IMR-90 (cell line): ENCODE measurements around the gene CSGALNACT2. TPM values are rescaled to one million over a fixed set of nuclear protein-coding genes. Genes with fewer than 3 reads are reported as not detected.

ENCODE experiments used
- ATAC-seq: fragments of 200-7000 bp; cut with Tn5 transposase; 2 replicates; pipeline ENCODE4 v1.9.1; 2020; ENCODE audit warnings: low read depth, mild to moderate bottlenecking, moderate library complexity
- BruUV-seq: library from RNA; stranded (reverse); fragments of 400-500 nt; replicated peaks from 2 replicates; lab custom pipeline; 2021; lab: Mats Ljungman, UMichigan
- CTCF ChIA-PET: fragments of 300-600 bp; formaldehyde crosslinking; extraction: SDS; loops from one replicate; lab custom pipeline; 2021; ENCODE audit warnings: antibody characterized with exemption; lab: Yijun Ruan, JAX
- POLR2A ChIA-PET: fragments of 300-600 bp; sonication (Branson Sonifier 250); formaldehyde crosslinking; loops from one replicate; lab custom pipeline; 2022; ENCODE audit warnings: antibody characterized with exemption; ENCODE audit not compliant: unreplicated experiment; lab: Charles Lee
- DNase-seq: peaks from one replicate; pipeline ENCODE4 v3.0.0; 2013
- H2AFZ ChIP-seq: replicated peaks from 2 replicates; pipeline ENCODE3; 2013; ENCODE audit warnings: low read length, mild to moderate bottlenecking; ENCODE audit not compliant: poor library complexity
- H2AK5ac ChIP-seq: 2 replicates; pipeline ENCODE4 v1.6.1; 2013; ENCODE audit warnings: low read depth, low read length, inconsistent platforms
- H2AK9ac ChIP-seq: replicated peaks from 2 replicates; pipeline ENCODE3; 2013; ENCODE audit warnings: mild to moderate bottlenecking, low read depth, low read length, moderate library complexity; ENCODE audit not compliant: poor library complexity
- H2BK120ac ChIP-seq: 2 replicates; pipeline ENCODE4 v1.6.1; 2013; ENCODE audit warnings: low read depth, low read length, inconsistent platforms
- H2BK15ac ChIP-seq: 3 replicates; pipeline ENCODE4 v1.6.1; 2013; ENCODE audit warnings: low read depth, low read length, inconsistent platforms
- H2BK20ac ChIP-seq: 2 replicates; pipeline ENCODE4 v1.6.1; 2013; ENCODE audit warnings: low read depth, mild to moderate bottlenecking, inconsistent platforms, low read length, moderate library complexity
- H2BK5ac ChIP-seq: 2 replicates; pipeline ENCODE4 v1.6.1; 2013; ENCODE audit warnings: mild to moderate bottlenecking, low read depth, low read length, inconsistent platforms; ENCODE audit not compliant: poor library complexity, severe bottlenecking
- H3K14ac ChIP-seq: replicated peaks from 2 replicates; pipeline ENCODE4 v1.6.1; 2013; ENCODE audit warnings: low read depth, low read length, inconsistent platforms
- H3K18ac ChIP-seq: 2 replicates; pipeline ENCODE4 v1.6.1; 2013; ENCODE audit warnings: low read depth, low read length, control low read depth
- H3K23ac ChIP-seq: 2 replicates; pipeline ENCODE4 v1.6.1; 2013; ENCODE audit warnings: low read depth, low read length, inconsistent platforms
- H3K27ac ChIP-seq: 2 replicates; pipeline ENCODE4 v1.5.1; 2013; ENCODE audit warnings: mild to moderate bottlenecking, control low read depth, low read length; ENCODE audit not compliant: insufficient read depth
- H3K27me3 ChIP-seq: 2 replicates; pipeline ENCODE4 v1.6.1; 2013; ENCODE audit warnings: low read length; ENCODE audit not compliant: control insufficient read depth, insufficient read depth
- H3K36me3 ChIP-seq: 2 replicates; pipeline ENCODE4 v1.6.1; 2013; ENCODE audit warnings: low read length, mixed read lengths; ENCODE audit not compliant: control insufficient read depth, insufficient read depth
- H3K4ac ChIP-seq: 2 replicates; pipeline ENCODE4 v1.6.1; 2013; ENCODE audit warnings: low read depth, low read length, inconsistent platforms
- H3K4me1 ChIP-seq: 2 replicates; pipeline ENCODE4 v1.6.1; 2013; ENCODE audit warnings: low read length, mixed read lengths; ENCODE audit not compliant: control insufficient read depth, insufficient read depth
- H3K4me2 ChIP-seq: 2 replicates; pipeline ENCODE4 v1.6.1; 2013; ENCODE audit warnings: low read depth, mild to moderate bottlenecking, control low read depth, low read length, moderate library complexity
- H3K4me3 ChIP-seq: 2 replicates; pipeline ENCODE4 v1.5.1; 2013; ENCODE audit warnings: low read depth, mild to moderate bottlenecking, control low read depth, low read length, moderate library complexity; ENCODE audit not compliant: insufficient read depth
- H3K56ac ChIP-seq: 2 replicates; pipeline ENCODE4 v1.6.1; 2013; ENCODE audit warnings: low read length, inconsistent platforms; ENCODE audit not compliant: insufficient read depth; ENCODE audit errors: extremely low read depth
- H3K79me1 ChIP-seq, 2 experiments: 2 replicates each; pipeline ENCODE4 v1.6.1; 2013; ENCODE audit warnings: low read length in 2 of 2, inconsistent platforms in 1 of 2, low read depth in 1 of 2
- H3K9ac ChIP-seq: 2 replicates; pipeline ENCODE4 v1.6.1; 2013; ENCODE audit warnings: low read depth, low read length, control low read depth
- H3K9me1 ChIP-seq: 2 replicates; pipeline ENCODE4 v1.6.1; 2013; ENCODE audit warnings: low read length, inconsistent platforms; ENCODE audit not compliant: insufficient read depth
- H3K9me3 ChIP-seq: 2 replicates; pipeline ENCODE4 v1.6.1; 2013; ENCODE audit warnings: low read length; ENCODE audit not compliant: control insufficient read depth, insufficient read depth
- H4K20me1 ChIP-seq: 2 replicates; pipeline ENCODE4 v1.6.1; 2013; ENCODE audit warnings: low read length, inconsistent platforms; ENCODE audit not compliant: insufficient read depth
- H4K5ac ChIP-seq: 2 replicates; pipeline ENCODE4 v1.6.1; 2013; ENCODE audit warnings: mild to moderate bottlenecking, low read depth, low read length, control low read depth
- H4K8ac ChIP-seq, 2 experiments: 2 replicates each; pipeline ENCODE4 v1.6.1; 2013; ENCODE audit warnings: low read depth in 2 of 2, low read length in 2 of 2, control low read depth in 1 of 2, inconsistent platforms in 1 of 2
- H4K91ac ChIP-seq: 2 replicates; pipeline ENCODE4 v1.6.1; 2013; ENCODE audit warnings: low read depth, low read length, inconsistent platforms; ENCODE audit not compliant: insufficient read depth
- BHLHE40 ChIP-seq: fragments of 150-350 bp; IDR thresholded peaks from 2 replicates; pipeline ENCODE4 v1.6.1; 2016; ENCODE audit warnings: mild to moderate bottlenecking, low read depth, low read length
- MXI1 ChIP-seq: IDR thresholded peaks from 2 replicates; pipeline ENCODE4 v1.6.1; 2012; ENCODE audit warnings: low read depth, mild to moderate bottlenecking, low read length, moderate library complexity, borderline replicate concordance
- WGBS, 2 experiments: methylation state at CpG; one replicate each; pipeline versions ENCODE4 v1.1.5 to v1.1.7; 2013; ENCODE audit warnings: missing lambda C conversion rate in 2 of 2; ENCODE audit not compliant: insufficient read length in 1 of 2; ENCODE audit errors: extremely low coverage in 2 of 2; 5-methylcytosine and 5-hydroxymethylcytosine counted together
- dilution Hi-C: fragments of 300-500 bp; cut with HindIII; formaldehyde crosslinking; loops from one replicate; pipeline ENCODE4 v1.14.3; 2018; ENCODE audit warnings: low sequenced_read_pairs; ENCODE audit not compliant: unreplicated experiment
- in situ Hi-C: fragments of 300-500 bp; cut with MboI; formaldehyde crosslinking; loops from 3 replicates; pipeline ENCODE4 v1.14.3; 2019; ENCODE audit warnings: low sequenced_read_pairs, inconsistent platforms, mixed read lengths
- intact Hi-C: fragments of 100-400 bp; cut with micrococcal nuclease; formaldehyde crosslinking; loops from 2 replicates; pipeline ENCODE4 v1.10.0; 2022
- polyA plus RNA-seq, 3 experiments: library from polyadenylated mRNA; depleted of rRNA; stranded (reverse); fragments of >200 nt; gene quantifications; 2 replicates each; pipeline ENCODE4 v1.2.3, GENCODE V29; 2012; ENCODE audit warnings: low replicate concordance in 1 of 3
- total RNA-seq: library from RNA; depleted of rRNA; stranded (reverse); fragments of >200 nt; gene quantifications from 2 replicates; pipeline ENCODE4 v1.2.3, GENCODE V29; 2012

The CSGALNACT2 gene
- total and polyA plus RNA-seq, 2 of the 4 experiments (the other 2 are of a cell fraction) = 6.5 to 13.1 TPM

- H2AK5ac ChIP-seq = no peak overlapping the region
- POLR2A ChIA-PET = no interaction called here
- no peak overlapping the region for H3K27ac ChIP-seq
Observed at GRCh38 chr10:43211030-43211429, 72.8 kb downstream of the CSGALNACT2 start.

More at GRCh38 chr10:43211030-43211429, 72.8 kb downstream of the CSGALNACT2 start:
- Histone ChIP-seq H3K4ac (no peak overlapping the region), H3K18ac (no peak overlapping the region), H4K91ac (no peak overlapping the region), H3K4me2 (no peak overlapping the region), H3K9me1 (no peaks in the 10 kb centered on the region), H3K56ac (no peak overlapping the region), H4K8ac (no peak overlapping the region), H4K5ac (no peak overlapping the region), H4K20me1 (no peaks in the 10 kb centered on the region), H3K9me3 (no peaks in the 10 kb centered on the region), H3K36me3 (no peaks in the 10 kb centered on the region), H2AFZ (no peak overlapping the region), H2BK20ac (no peak overlapping the region), H3K14ac (no peak overlapping the region), H3K4me1 (no peaks in the 10 kb centered on the region), H2BK5ac (no peak overlapping the region), H2BK15ac (no peak overlapping the region), H3K27me3 (peaks cover 22% of the 10 kb centered on the region; the same call in 1 of the 2 replicates), H3K79me1 (no peaks in the 10 kb centered on the region), H2BK120ac (no peak overlapping the region), H3K23ac (no peak overlapping the region), H3K9ac (no peak overlapping the region), H2AK9ac (no peak overlapping the region), H3K4me3 (no peak overlapping the region)
- in situ Hi-C loops (no loop called here), dilution Hi-C loops (no loop called here), intact Hi-C loops (no loop called here)
- DNase-seq = peak; percentile 15
- CTCF ChIA-PET = no interaction called here
- peak; percentile 70 for TF ChIP-seq BHLHE40
- TF ChIP-seq MXI1 = no peak
- BruUV-seq = no TSS peak
- ATAC-seq = 0 out of 2 replicates have a peak, but pooled peaks have one; percentile 32
- no CpG with 5 or more reads among the region's 6 CpGs for WGBS, 2 experiments
